Head of caudate nucleus (tissue), 42 donors: ENCODE data around the gene PLCB1.

Experiments used
- DNase-seq, 42 donors: peaks; one replicate each; pipeline versions ENCODE4 v3.0.0 to v3.0.0-alpha.2; 2020 to 2021; ENCODE audit warnings: mixed read lengths in 7 of 42
- intact Hi-C: fragments of 100-400 bp; cut with DNase I; formaldehyde crosslinking; loops from one replicate; pipeline ENCODE4 v1.15.0; 2022

PLCB1 gene

DNA sequence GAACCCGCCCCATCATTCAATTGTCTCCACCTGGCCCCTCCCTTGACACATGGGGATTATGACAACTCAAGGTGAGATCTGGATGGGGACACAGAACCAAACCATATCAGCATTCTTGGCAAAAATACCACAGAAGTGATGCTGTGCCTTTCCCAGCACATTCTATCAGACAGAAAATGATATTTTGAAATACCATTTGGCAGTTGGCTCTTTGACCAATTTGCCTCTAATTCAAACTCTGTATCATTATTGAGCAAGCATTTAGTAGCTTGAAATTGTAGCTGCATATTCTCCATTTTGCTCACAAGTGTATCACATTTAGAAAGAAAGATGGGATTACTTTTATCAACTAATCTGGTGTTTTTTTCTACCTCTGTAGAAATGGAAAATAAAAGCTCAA, 64.0 kb downstream of the PLCB1 start:
- no peak for DNase-seq
- intact Hi-C loops: no loop called here

DNA sequence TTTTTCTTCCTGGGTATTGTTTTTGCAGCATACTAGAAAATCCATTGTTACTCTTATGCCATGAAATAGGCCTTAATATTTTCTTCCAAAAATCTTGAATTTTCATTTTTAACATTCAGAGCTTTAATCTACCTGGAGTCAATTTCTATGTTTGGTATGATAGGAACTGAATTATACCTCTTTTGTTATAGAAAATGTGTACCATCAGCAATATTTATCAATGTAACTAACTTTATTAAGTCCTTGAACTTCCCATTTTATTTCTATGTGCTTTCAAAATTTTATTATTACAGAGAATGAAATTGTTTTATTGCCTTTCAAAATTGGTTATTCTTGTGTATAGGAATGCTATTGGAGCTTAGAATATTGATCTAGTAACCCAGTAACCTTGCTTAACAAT, 68.2 kb downstream of the PLCB1 start:
- intact Hi-C loops: no loop called here
- DNase-seq: no peak

DNA sequence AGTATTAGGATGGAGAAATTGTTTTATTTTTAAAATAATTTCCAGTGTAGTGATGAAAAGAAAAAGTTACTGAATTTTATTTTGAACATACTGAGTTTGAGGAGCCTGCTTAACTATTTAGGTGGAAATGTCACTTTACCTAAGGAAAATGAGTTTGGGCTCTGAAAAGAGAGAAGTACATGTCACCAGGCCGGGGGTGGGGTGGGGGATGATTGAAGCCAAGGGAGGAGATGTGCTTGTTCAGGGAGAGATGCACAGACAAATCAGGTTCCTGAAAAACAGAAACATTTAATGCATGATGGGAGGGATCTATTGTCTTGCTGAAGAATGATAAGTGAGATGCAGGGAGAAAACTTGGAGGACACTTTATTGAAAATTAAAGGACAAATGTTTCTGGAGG, 71.3 kb downstream of the PLCB1 start:
- intact Hi-C loops: no loop called here
- peak in 18 of 42 donors; percentile 6 to 56 (median 34) for DNase-seq

DNA sequence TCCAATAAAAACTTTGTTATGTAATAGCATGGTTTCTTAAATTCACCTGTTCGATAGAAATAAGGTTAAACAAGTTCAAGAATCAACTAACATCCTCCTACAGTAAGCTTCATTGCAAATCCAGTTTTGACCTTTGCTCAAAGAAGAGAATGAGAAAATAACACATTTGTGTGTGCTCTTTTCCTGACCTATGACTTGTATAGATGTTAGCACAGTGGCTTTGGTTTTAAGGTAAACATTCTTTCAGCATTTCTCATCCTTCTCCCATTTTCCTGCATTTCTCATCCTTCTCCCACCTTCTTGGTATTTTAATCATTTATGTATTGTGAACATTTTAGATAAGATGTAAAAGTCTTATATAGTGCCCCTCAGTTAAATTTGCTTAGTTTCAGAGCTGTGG, 73.9 kb downstream of the PLCB1 start:
- no peak for DNase-seq
- intact Hi-C loops: no loop called here

DNA sequence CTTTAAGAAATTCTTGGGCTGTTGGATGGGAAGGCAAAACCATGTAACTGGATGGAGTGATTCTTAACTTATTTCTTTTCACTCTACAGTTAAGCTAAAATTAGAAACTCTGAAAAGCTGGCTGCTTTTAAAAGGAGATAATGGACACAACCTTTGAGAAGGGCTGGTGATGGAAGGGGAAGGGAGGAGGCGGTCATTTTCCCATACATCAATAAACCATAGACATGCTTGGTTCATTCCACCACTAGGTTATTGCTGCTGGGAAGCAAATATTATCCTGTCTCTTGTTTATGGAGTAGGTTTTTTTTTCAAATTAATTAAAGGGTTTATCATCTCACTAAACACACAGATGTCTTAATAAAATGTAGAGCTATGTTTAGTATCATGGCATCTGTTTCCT, 76.2 kb downstream of the PLCB1 start:
- no peak for DNase-seq
- intact Hi-C loops: no loop called here

DNA sequence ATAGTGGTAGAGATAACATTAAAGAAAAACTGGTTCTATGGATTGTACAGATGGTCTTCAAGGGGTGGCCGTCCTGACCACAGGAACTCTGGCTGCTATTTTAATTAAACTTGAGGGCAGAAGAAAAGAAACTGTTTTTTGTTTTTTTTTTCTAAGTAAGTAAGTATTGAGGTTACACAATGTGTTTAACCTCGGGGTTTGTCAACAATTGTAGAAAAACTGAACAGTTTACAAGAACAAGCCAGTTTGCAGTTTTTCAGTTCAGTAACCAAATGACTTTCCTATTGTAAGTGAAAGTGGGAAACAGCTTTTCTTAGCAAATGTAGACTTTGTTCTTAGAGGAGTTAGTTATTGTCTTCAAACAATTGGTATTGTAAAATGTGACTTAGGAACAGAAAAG, 77.0 kb downstream of the PLCB1 start:
- intact Hi-C loops: no loop called here
- no peak for DNase-seq

DNA sequence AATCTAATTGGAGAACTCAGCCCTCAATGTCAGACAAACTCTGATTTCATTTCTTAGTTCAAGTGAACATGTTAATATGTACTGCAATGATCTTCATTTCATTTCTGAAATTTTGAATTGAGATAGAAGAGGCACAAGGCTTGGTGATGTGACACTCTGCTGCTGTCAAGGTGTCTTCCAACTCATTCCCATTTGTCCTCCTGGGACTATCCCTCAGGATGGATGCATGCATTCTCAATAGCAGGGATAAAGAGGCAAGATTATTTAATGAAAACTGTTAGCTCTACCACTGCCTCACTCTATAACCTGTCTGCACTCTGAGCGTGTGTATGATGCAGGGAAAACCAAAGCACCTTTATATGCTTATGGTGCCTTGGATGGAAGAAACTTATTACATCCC, 78.7 kb downstream of the PLCB1 start:
- DNase-seq: no peak
- intact Hi-C loops: no loop called here

DNA sequence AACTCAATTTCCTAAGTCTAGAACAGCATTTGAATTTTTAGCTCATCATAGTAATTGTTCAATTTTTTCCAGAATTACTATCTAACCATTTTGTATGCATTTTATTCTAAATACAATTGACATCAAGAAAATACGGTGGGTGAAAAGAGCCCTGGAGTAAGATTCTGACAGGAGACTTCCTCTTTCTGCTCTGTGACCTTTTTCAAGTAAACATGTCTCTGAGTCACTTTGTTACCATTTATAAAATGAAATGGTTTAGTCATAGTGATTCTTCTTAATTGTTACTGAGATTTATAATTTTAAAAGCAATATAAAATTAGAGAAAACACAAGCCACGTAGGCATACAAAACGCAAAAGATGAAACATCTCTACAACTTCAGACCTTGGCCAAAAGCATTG, 80.2 kb downstream of the PLCB1 start:
- intact Hi-C loops: no loop called here
- no peak for DNase-seq

DNA sequence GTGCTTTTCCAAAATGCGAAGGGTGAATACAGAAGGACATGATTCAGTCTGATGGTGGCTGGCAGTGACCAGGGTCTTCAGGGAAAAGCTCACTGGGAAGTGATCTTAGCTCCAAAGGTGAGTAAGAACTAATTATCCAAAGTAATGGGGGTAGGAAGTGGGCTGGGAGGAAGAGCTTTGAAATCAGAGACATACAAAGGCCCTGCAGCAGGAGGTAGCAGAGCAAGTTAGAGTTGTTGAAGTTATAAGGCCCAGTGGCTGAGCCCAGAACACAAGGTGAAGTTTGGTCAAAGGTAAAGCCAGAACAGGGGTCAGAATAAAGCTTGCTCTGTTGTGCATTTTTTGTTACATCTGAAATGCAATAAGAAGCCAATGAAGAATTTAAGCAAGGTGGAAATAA, 81.2 kb downstream of the PLCB1 start:
- DNase-seq: no peak
- intact Hi-C loops: no loop called here

DNA sequence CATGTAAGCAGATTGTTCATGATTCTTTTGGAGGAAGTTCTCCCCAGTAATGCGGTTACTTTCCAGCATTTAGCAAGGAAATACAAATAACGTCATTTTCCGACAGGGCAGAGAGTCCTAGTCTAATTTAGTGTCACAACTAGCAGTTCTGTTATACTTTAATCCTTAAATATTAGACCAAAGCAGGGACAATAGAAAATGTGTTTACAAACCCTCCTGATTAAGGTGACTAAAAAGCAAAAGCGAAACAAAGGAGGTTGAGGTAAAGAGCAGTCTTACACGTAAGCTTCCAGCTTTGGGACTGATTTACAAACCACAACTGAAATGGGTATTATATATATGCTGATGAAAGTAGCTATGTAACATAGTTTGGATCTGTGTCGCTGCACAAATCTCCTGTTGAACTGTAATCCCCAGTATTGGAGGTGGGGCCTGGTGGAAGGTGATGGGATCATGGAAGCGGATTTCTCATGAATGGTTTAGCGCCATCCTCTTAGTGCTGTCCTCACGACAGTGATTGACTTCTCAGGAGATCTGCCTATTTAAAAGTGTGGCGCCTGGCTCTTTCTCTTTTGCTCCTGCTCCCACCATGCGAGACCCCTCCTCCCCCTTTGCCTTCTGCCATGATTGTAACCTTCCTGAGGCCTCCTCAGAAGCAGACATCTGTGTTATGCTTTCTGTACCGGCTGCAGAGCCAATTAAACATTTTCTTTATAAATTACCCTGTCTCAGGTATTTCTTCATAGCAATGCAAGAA, 81.9 kb downstream of the PLCB1 start:
- no peak for DNase-seq
- intact Hi-C loops: no loop called here

DNA sequence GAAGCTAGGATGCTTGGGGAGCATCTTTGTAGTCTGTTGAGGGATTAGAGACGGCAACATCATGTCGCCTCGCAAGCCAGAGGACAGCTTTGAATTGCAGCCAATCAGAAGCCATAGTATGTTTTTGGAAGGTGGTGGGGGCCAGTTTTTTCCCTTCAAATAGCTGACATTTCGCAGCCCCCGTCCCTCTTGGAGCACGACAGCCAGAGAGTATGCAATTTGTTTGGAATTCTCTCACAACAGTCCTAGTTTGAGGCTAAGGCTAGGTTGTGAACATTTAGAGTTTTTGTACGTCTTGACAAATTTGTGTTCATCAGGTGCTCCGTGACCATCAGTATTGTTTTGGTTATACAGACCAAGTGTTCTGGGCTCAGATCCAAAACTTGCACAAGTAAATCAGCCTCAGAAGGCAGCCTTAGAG, 83.3 kb downstream of the PLCB1 start:
- DNase-seq: no peak
- intact Hi-C loops: no loop called here

DNA sequence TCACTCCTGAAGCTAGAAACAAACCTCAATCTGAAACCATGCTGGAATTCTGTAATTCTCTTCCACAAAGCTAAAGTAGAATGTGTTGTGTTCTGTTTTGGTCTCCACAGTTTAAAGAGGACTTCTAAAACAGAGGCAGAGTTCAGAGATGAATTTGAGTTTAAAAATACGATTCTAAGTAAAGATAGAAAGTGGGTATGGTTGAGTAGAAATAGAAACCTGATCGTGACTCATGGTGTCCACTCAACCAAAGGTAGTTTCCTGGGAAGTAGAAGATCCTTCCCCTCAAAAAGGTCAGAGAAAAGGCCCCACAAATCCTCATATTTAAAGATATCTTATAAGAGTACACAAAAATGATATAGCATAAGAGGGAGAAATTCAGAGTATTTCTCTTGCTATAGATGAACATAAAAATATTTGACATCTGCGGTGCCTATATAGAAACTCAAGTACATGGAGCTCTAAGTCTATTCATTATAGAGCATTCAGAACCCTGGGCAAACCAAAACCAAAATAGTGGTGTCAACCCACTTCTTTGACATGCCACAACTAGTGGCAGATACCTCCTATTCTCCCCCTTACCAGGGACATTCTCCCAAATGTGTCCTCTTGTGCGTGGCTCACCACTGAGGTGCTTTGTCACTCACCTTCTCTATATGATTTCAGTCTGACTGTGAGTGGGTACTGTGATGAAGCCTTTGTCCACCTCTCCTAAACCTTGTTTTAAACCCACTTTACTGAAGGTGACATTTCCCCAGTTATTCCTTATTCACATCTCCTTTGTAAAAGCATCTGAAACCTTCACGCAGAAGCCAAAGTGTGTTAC, 84.5 kb downstream of the PLCB1 start:
- intact Hi-C loops: no loop called here
- DNase-seq: no peak

DNA sequence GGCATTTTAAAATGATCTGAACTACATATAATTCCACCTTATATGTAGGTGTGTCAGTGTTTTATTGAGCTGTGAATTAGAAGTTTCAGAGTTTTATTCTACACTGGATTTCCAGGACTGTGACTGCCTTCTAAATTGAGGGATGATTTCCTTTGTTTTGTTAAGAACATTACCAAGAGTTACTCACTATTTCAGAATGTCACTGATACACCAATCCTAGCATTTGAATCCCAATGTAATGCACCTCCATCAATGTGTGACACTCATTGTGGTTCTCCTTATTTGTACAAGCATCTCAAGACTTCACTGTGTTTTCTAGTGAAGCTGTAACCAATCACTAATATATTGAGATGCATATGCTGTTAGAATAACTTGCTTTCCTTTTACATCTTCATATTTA, 86.8 kb downstream of the PLCB1 start:
- intact Hi-C loops: no loop called here
- no peak for DNase-seq

DNA sequence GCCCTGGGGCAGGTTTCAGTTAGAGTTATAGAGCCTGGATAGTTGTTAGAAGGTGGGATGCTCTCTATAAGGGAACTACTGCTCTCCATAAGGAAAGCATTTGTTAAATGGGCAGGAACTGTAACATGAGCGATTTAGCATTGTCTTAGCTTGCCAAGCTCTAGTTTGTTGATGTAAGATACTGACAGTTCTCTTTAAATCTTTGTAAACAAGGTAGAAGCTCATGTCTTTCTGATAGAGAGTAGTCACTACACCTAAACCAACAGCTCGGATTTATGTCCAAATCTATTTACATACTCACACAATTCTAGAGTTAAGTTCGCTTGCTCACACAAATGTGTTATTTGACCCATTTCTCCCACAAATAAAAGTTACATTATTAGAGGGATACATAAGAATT, 87.3 kb downstream of the PLCB1 start:
- intact Hi-C loops: no loop called here
- no peak for DNase-seq

DNA sequence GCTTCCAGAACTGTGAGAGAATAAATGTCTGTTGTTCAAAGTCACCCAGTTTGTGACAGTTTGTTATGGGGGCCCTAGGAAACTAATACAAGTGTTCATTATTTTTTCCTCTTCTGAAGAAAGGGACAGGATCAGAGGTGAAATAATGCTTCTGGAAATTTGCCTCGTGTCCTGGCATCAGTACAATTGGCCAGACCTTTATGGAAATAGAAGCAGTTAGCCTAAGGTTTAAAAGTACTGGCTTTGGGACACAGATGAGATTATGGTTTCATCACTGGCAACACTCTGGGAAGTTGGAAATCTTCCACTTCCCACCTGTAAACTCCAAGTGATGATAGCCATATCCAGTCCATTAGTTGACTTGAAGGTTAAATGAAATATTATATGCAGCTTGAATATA, 88.7 kb downstream of the PLCB1 start:
- intact Hi-C loops: no loop called here
- DNase-seq: no peak

DNA sequence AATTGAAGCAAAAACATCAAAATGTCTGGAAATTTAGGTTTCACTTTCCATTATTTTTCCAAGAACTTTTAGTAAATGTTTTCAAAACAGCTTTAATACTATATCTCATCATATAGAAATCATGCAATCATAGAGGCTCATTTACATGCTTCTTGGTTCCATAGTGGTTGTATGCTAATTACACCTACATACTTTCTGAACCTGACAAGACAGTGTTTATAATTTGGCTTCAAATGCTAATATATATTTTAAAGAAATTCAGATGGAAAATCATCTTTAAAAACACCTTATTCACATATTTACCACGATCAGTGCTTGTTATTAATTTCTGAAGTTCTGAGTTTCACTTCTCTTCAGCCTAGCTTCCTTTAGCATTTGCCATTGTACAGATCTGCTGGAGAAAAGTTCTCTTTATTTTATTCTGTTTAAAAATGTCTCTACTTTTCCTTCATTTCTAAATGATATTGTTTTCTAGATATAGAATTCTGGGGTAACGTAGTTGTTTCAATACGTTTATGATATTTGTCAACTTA, 89.9 kb downstream of the PLCB1 start:
- DNase-seq: no peak
- intact Hi-C loops: no loop called here

DNA sequence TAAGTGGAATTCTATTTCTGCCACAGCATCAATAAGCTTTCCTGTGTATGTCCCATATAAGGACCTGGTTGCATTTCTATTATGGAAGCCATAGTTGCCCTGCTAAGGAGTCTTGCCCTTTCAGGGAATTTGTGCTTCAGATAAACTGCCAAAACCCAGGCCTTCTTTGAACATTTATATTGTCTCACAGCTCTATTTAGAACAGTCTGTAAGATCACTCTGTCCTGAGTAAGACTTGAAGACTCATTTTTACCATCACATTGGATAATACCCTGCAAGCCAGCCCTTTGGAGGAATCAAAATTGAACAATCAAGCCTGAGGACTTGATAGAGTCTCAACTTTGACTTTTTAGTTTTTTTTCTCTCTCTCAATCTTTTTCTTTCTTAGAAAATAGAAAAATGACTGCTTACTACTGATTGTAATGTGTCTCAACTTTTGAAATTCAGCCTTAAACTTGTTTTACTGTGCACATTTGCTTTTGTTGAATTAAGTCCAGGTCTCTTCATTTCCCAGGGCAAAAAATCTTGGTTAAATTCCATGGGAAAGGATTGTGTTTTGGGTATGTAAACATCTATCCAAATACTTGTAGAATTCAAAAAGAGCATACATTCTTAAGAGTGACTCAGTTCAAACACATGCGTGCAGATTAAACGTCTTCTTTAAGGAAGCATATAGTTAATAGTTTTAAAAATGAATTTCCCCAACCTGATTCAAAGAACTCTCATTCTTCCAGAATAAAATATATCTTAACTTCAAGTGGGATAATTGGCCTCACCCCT, 91.2 kb downstream of the PLCB1 start:
- no peak for DNase-seq
- intact Hi-C loops: no loop called here

DNA sequence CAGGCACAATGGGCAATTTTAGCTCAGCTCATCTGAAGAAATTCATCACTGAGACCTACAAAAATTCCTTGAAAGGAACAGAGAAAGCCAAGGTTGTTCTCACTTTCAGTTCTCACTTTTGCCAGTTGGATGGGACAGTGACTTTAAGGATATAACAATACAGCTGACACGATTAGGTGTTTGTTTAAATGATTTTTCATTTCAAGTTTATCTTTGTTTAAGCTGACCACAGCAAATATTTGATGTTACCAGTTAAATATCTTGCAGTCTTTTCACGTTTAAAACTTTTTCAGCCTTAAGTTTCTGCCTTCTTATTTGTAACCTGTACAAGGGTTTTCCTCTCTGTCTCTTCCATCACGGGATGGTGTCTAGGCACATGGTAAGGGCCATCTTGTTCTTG, 93.6 kb downstream of the PLCB1 start:
- intact Hi-C loops: no loop called here
- DNase-seq: no peak

DNA sequence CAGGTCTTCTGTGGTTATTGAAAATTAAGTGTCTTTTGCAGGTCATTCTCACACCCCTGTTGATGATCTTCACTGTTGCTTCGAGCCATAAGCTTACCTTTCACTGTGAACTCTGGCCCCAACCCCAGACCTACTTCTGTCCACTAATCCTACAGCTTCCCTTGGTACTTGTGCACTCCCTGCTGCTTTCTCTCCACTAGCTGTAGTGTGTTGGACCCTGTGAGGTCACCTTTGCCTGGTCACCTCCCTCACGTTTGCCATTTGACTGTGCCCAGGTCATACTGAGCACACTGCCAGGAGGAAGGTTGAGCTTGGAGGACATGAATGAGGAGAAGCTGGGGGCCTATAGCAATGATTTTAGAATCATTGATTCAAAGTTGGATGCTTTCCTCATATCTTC, 94.0 kb downstream of the PLCB1 start:
- no peak for DNase-seq
- intact Hi-C loops: no loop called here

DNA sequence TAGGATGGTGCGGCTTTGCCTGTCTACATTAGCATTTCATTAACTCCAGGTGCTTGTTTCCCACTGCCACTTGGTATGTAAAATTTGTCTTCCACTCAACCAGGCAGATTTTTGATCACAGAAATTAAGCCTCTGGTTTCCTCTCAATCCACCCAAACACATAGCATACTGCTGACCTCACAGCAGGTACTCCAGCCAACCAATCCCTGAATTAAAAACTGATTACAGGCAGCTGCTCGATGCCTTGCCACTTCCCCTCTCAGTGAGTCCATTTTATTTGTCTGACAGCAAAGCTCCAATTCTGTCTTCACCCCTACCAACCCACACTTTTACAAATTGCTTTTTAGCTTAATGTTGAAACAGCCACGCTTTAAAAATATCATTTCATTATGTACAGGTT, 95.2 kb downstream of the PLCB1 start:
- DNase-seq: no peak
- intact Hi-C loops: no loop called here
